Activated naive CD4-positive, alpha-beta T cell treated with anti-CD3 and anti-CD28 coated beads for 36 hours (primary cell): Measurements from ENCODE around the gene SIGLEC7. TPM values are rescaled to one million over a fixed set of nuclear protein-coding genes. Genes with fewer than 3 reads are reported as not detected.

Experiments
- CTCF ChIA-PET: fragments of 350-600 bp; sonication (Branson Sonifier 250); formaldehyde crosslinking; loops from one replicate; lab custom pipeline; 2021; ENCODE audit warnings: antibody characterized with exemption; lab: Charles Lee
- DNase-seq: peaks from one replicate; pipeline ENCODE4 v3.0.0-alpha.2; 2020
- H3K27ac Mint-ChIP-seq: one replicate; pipeline ENCODE4 v1.8.0; 2021; ENCODE audit warnings: mild to moderate bottlenecking, mixed read lengths
- H3K27me3 Mint-ChIP-seq: one replicate; pipeline ENCODE4 v1.8.0; 2021; ENCODE audit warnings: low read depth, mixed read lengths
- H3K36me3 Mint-ChIP-seq: one replicate; pipeline ENCODE4 v1.8.0; 2021; ENCODE audit warnings: low read depth, mixed read lengths
- H3K4me1 Mint-ChIP-seq: one replicate; pipeline ENCODE4 v1.8.0; 2021; ENCODE audit warnings: low read depth, mixed read lengths
- H3K4me3 Mint-ChIP-seq: one replicate; pipeline ENCODE4 v1.8.0; 2021; ENCODE audit warnings: mild to moderate bottlenecking, moderate library complexity, mixed read lengths
- H3K9me3 Mint-ChIP-seq: one replicate; pipeline ENCODE4 v1.8.0; 2021; ENCODE audit warnings: mixed read lengths
- intact Hi-C: fragments of 100-400 bp; cut with micrococcal nuclease; formaldehyde crosslinking; loops from one replicate; pipeline ENCODE4 v1.15.1; 2023
- total RNA-seq, 2 experiments: library from RNA; stranded (reverse); gene quantifications; one replicate each; pipeline ENCODE4 v1.2.3, GENCODE V29; 2021

SIGLEC7 gene
- total RNA-seq, 2 experiments from 2014 or later: not detected

DNA sequence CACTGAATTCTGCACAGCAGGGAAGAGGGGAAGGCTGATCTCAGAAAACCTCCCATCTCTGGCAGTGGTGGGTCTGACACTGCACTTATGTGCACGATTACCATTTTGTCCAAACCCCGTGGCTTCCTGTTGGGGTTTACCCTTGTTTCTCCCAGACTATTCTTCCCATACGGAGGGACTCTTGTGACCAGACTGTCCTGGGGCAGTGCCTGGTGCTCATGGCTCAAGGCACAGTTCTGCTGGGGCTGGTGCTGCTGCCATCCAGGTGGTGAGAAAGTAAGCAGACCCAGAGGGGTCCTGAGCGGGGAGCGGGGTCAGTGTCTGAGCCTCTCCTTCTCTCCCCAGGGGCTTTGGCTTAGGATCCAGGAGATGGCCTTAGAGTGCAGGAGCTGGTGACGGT, 22.5 kb upstream of the SIGLEC7 start:
- no peak for DNase-seq
- peaks cover 2% of the 10 kb centered on the region for H3K36me3 Mint-ChIP-seq
- H3K4me1 Mint-ChIP-seq: peaks cover 63% of the 10 kb centered on the region
- no peak overlapping the region for H3K27ac Mint-ChIP-seq
- CTCF ChIA-PET: interaction anchor here (1.0 kb wide), 1 partner anchor 39 kb away, joined by 4 read pairs; no protein-coding TSS in a partner anchor
- intact Hi-C loops: no loop called here
- no peak overlapping the region for H3K4me3 Mint-ChIP-seq
- H3K27me3 Mint-ChIP-seq: no peaks in the 10 kb centered on the region
- no peaks in the 10 kb centered on the region for H3K9me3 Mint-ChIP-seq

DNA sequence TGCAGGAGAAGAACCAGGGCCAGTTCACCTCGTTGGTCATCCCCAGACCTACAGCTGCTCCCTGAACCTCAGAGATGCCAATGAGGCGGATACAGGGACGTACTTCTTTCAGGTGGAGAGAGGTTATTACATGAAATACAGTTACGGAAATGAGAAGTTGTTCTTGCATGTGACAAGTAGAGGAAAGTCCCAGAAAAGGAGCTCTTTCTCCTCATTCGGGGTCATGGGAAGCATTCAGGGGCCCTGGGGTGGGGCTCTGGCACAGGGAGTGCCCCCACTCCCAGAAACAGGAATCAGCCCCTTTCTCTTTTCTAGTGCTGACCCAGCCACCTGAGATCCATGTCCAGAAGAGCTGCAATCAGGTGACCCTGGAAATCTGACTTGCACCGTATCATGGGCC, 21.9 kb upstream of the SIGLEC7 start:
- no peak overlapping the region for H3K27ac Mint-ChIP-seq
- peaks cover 2% of the 10 kb centered on the region for H3K36me3 Mint-ChIP-seq
- no peak overlapping the region for H3K4me3 Mint-ChIP-seq
- intact Hi-C loops: no loop called here
- DNase-seq: no peak
- H3K9me3 Mint-ChIP-seq: no peaks in the 10 kb centered on the region
- CTCF ChIA-PET: interaction anchor here (0.6 to 1.0 kb wide), 2 partner anchors 38 to 559 kb away, joined by 4 to 6 read pairs; no protein-coding TSS in a partner anchor
- no peaks in the 10 kb centered on the region for H3K27me3 Mint-ChIP-seq
- H3K4me1 Mint-ChIP-seq: peaks cover 69% of the 10 kb centered on the region

DNA sequence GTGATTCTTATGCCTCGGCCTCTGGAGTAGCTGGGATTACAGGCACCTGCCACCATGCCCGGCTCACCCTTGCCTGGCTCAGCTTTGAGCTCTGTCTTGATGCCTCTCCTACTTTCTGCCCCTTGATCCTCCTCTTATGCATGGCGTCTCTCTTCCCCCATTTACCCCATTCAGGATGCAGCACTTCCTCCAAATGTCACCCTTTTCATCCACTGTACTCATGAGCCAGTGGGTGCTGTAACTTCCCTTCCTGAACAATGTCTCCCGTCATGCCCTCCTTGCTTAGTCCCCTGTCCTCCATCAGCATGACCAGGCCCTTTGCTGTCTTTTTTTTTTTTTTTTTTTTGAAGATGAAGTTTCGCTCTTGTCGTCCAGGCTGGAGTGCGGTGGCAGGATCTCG, 20.8 kb upstream of the SIGLEC7 start:
- Mint-ChIP-seq H3K27me3 (no peaks in the 10 kb centered on the region), H3K9me3 (no peaks in the 10 kb centered on the region), H3K4me3 (no peak overlapping the region), H3K4me1 (peaks cover 67% of the 10 kb centered on the region), H3K27ac (peak overlapping the region; percentile 4), H3K36me3 (peaks cover 2% of the 10 kb centered on the region)
- DNase-seq: no peak
- intact Hi-C loops: no loop called here
- CTCF ChIA-PET: no interaction called here

DNA sequence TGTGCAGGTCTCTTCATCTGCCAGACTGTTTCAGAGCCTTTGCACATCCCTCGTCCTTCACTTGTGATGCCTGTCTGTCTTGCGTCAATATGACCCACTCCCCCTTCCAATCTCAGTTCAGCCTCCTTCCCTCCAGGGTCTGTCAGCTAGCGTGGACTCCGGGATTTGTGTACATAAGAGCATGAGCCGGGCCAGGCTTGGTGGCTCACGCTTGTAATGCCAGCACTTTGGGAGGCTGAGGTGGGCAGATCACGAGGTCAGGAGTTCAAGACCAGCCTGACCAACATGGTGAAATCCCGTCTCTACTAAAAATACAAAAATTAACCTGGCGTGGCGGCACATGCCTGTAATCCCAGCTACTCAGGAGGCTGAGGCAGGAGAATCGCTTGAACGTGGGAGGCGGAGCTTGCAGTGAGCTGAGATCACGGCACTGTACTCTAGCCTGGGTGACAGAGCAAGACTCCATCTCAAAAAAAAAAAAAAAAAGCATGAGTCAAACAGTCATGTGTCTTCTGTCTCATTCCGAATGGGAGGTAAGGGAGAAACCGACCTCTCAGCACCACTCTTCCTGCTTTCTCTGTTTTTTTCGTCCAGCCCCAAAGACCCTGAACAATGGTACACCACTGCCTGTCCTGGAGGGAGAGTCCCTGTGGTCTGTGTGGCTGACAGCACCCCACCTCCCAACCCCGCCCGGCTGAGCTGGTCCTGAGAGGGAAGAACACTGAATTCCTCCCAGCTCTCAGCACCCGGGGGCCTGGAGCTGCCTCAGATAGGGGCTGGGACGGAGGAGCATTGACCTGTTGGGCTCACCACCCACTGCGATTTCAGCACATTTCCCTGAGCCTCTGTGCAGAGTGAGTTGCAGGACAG, 19.8 kb upstream of the SIGLEC7 start:
- intact Hi-C loops: no loop called here
- H3K4me3 Mint-ChIP-seq: peak overlapping the region; percentile 54
- CTCF ChIA-PET: no interaction called here
- H3K4me1 Mint-ChIP-seq: peaks cover 67% of the 10 kb centered on the region
- no peaks in the 10 kb centered on the region for H3K27me3 Mint-ChIP-seq
- no peaks in the 10 kb centered on the region for H3K9me3 Mint-ChIP-seq
- DNase-seq: no peak
- H3K36me3 Mint-ChIP-seq: peaks cover 2% of the 10 kb centered on the region
- peak overlapping the region; percentile 11 for H3K27ac Mint-ChIP-seq

DNA sequence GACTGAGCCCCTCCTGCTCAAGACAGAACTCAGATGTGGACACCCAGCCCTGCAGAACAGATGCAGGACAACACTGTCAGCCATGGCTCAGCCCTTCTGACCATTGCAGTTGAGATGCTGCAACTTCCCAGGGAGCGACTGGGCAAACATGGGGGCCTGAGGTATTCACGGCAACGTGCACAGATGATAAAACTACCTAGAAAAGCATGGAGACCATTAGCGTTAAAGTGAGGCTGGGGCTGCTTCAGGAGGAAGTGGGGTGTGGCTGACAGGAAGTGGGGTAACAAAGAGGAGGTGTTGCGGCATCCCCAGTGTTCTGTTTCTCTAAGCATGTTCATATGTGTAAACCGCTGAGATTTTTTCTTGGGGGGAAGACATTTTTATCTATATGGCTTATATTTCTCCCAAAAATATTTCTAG, 18.7 kb upstream of the SIGLEC7 start:
- CTCF ChIA-PET: no interaction called here
- intact Hi-C loops: loop anchor here (1.0 kb wide), 1 partner anchor 9 kb away; no protein-coding TSS in a partner anchor
- H3K4me1 Mint-ChIP-seq: peaks cover 75% of the 10 kb centered on the region
- H3K27me3 Mint-ChIP-seq: no peaks in the 10 kb centered on the region
- H3K27ac Mint-ChIP-seq: peak overlapping the region; percentile 86
- H3K4me3 Mint-ChIP-seq: peak overlapping the region; percentile 54
- H3K9me3 Mint-ChIP-seq: no peaks in the 10 kb centered on the region
- H3K36me3 Mint-ChIP-seq: peaks cover 2% of the 10 kb centered on the region
- DNase-seq: peak; percentile 82

DNA sequence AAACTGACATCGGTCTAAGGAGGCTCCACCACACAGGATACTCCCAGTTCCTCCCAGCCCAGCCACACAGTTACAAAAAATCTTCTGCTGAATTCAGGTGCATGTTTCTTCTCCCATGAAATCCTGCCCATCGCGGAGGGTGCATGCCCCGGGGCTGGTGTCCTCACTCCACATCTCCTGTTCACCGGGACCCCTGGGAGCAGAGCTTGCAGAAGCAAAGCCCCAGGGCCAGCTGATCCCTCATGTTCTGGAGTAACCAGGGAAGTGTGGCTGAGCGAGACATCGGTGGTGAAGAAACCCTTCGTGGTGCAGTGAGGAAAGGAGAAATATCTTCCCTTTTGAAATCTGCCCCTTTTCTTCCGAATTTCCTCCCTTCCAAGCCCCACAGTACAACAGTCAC, 18.3 kb upstream of the SIGLEC7 start:
- peak overlapping the region; percentile 86 for H3K27ac Mint-ChIP-seq
- peaks cover 79% of the 10 kb centered on the region for H3K4me1 Mint-ChIP-seq
- DNase-seq: no peak
- peaks cover 2% of the 10 kb centered on the region for H3K36me3 Mint-ChIP-seq
- H3K9me3 Mint-ChIP-seq: no peaks in the 10 kb centered on the region
- H3K27me3 Mint-ChIP-seq: no peaks in the 10 kb centered on the region
- CTCF ChIA-PET: no interaction called here
- intact Hi-C loops: loop anchor here (1.0 kb wide), 1 partner anchor 10 kb away; no protein-coding TSS in a partner anchor
- H3K4me3 Mint-ChIP-seq: peak overlapping the region; percentile 54

DNA sequence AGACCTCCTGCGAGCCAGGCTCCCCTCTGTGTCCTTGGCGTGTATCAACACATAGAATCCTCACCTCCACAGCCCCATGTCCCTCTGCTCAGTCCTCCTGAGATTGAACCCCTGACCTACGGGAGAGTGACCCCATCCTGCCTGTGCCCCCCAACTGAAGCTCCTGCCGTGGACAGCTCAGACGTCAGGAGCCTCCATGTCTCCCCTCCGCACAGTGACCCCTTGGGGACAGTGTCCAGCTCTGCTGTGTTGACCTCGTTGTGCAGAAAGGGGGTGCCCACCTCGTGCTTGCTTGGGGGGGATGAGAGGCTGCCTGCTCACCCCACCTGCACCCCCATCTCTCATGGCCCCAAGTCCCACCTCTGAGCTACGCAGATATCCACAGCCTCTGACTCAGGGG, 17.9 kb upstream of the SIGLEC7 start:
- intact Hi-C loops: no loop called here
- CTCF ChIA-PET: interaction anchor here (1.5 kb wide), 1 partner anchor 32 kb away, joined by 3 read pairs; no protein-coding TSS in a partner anchor

DNA sequence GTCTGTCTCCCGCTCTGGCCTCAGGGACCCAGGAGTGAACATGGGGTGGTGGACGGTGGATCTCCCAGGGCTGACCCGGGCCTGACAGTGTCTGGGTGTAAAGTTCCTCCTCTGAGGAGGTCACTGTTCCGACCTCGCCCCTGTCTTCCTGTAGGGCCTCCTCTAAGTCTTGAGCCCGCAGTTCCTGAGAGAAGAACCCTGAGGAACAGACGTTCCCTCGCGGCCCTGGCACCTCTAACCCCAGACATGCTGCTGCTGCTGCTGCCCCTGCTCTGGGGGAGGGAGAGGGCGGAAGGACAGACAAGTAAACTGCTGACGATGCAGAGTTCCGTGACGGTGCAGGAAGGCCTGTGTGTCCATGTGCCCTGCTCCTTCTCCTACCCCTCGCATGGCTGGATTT, 17.4 kb upstream of the SIGLEC7 start, which contains the start of gene SIGLEC9:
Gene SIGLEC9 (plus strand): TSS at position 178 of the 400 bp plus-strand sequence. CDS start 69 bp downstream, at position 247.
- no peaks in the 10 kb centered on the region for H3K9me3 Mint-ChIP-seq
- H3K4me1 Mint-ChIP-seq: peaks cover 80% of the 10 kb centered on the region
- no peaks in the 10 kb centered on the region for H3K27me3 Mint-ChIP-seq
- peaks cover 2% of the 10 kb centered on the region for H3K36me3 Mint-ChIP-seq
- intact Hi-C loops: no loop called here
- H3K4me3 Mint-ChIP-seq: peak within 1 kb of the TSS; percentile 54
- no peak for DNase-seq
- peak within 1 kb of the TSS; percentile 86 for H3K27ac Mint-ChIP-seq
- CTCF ChIA-PET: interaction anchor here (1.5 kb wide), 1 partner anchor 32 kb away, joined by 3 read pairs; no protein-coding TSS in a partner anchor

More for the DNA sequence above, 17.9 kb upstream of the SIGLEC7 start:
- DNase-seq: no peak
- H3K27ac Mint-ChIP-seq: peak overlapping the region; percentile 86
- H3K4me1 Mint-ChIP-seq: peaks cover 79% of the 10 kb centered on the region
- no peaks in the 10 kb centered on the region for H3K9me3 Mint-ChIP-seq
- H3K36me3 Mint-ChIP-seq: peaks cover 2% of the 10 kb centered on the region
- peak overlapping the region; percentile 54 for H3K4me3 Mint-ChIP-seq
- no peaks in the 10 kb centered on the region for H3K27me3 Mint-ChIP-seq

DNA sequence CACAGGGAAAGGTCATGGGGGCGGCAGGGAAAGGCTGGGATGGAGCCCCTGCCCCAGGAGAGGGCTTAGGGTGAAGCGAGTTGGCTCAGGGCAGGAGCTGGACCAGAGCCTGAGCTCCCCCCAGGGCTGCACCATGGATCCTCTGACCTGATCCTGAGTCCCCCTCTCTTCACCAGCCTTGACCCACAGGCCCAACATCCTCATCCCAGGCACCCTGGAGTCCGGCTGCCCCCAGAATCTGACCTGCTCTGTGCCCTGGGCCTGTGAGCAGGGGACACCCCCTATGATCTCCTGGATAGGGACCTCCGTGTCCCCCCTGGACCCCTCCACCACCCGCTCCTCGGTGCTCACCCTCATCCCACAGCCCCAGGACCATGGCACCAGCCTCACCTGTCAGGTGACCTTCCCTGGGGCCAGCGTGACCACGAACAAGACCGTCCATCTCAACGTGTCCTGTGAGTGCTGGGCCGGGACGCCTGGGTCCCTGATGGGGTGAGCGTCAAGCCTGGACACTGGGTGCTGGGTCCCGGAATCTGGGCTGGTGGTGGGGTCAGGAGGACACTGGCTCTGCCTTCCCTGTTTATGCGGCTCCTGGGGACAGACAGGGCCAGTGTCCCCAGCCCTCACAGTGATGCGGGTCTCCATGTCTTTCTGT, 16.6 kb upstream of the SIGLEC7 start:
- Mint-ChIP-seq H3K4me1 (peaks cover 84% of the 10 kb centered on the region), H3K27me3 (no peaks in the 10 kb centered on the region), H3K4me3 (no peak overlapping the region), H3K9me3 (no peaks in the 10 kb centered on the region), H3K27ac (peak overlapping the region; percentile 86), H3K36me3 (peaks cover 2% of the 10 kb centered on the region)
- DNase-seq: no peak
- CTCF ChIA-PET: interaction anchor here (1.5 kb wide), 1 partner anchor 31 kb away, joined by 3 read pairs; no protein-coding TSS in a partner anchor
- intact Hi-C loops: no loop called here

DNA sequence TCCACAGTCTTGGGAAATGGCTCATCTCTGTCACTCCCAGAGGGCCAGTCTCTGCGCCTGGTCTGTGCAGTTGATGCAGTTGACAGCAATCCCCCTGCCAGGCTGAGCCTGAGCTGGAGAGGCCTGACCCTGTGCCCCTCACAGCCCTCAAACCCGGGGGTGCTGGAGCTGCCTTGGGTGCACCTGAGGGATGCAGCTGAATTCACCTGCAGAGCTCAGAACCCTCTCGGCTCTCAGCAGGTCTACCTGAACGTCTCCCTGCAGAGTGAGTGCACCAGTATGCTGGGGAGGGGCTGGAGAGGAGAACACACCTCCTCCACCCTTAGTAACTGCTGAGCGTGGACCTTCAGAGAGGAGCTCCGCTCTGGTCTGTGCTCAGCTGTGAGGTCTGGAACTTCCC, 15.1 kb upstream of the SIGLEC7 start:
- DNase-seq: no peak
- no peak overlapping the region for H3K4me3 Mint-ChIP-seq
- no peak overlapping the region for H3K27ac Mint-ChIP-seq
- intact Hi-C loops: no loop called here
- CTCF ChIA-PET: no interaction called here
- no peaks in the 10 kb centered on the region for H3K27me3 Mint-ChIP-seq
- H3K36me3 Mint-ChIP-seq: no peaks in the 10 kb centered on the region
- peaks cover 90% of the 10 kb centered on the region for H3K4me1 Mint-ChIP-seq
- H3K9me3 Mint-ChIP-seq: no peaks in the 10 kb centered on the region

DNA sequence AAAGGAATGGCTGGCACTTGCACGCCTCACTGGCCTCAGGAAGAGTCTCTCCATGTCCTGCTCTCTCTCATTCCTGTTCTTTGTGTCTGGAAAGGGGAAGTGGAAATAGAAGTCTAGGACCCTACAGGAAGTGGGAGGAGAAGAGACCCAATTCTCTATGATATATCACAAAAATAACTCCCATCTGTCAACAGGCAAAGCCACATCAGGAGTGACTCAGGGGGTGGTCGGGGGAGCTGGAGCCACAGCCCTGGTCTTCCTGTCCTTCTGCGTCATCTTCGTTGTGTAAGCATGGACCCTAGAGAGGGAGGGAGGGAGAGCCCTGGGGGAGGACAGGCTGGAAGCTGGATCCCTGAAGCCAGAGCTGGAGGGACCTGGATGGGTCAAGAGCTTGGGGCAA, 14.3 kb upstream of the SIGLEC7 start:
- intact Hi-C loops: no loop called here
- H3K9me3 Mint-ChIP-seq: no peaks in the 10 kb centered on the region
- CTCF ChIA-PET: no interaction called here
- no peaks in the 10 kb centered on the region for H3K36me3 Mint-ChIP-seq
- H3K27ac Mint-ChIP-seq: peak overlapping the region; percentile 18
- peak; percentile 38 for DNase-seq
- H3K27me3 Mint-ChIP-seq: no peaks in the 10 kb centered on the region
- no peak overlapping the region for H3K4me3 Mint-ChIP-seq
- peaks cover 89% of the 10 kb centered on the region for H3K4me1 Mint-ChIP-seq

DNA sequence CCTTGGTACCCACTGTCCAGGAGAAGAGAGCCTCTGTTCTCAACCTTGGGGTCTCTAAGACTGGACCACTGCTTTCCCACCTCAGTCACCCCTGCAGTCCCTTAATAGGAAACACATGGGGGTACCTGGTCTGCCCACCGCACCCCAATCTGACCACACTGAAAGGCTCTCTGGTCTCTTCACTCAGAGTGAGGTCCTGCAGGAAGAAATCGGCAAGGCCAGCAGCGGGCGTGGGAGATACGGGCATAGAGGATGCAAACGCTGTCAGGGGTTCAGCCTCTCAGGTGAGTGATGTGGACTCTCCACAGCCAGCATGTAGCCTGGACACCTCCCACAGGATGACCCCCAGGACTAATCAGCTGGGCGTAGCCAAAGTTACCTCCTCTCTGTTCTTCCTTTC, 13.9 kb upstream of the SIGLEC7 start:
- intact Hi-C loops: no loop called here
- Mint-ChIP-seq H3K36me3 (no peaks in the 10 kb centered on the region), H3K27me3 (no peaks in the 10 kb centered on the region), H3K9me3 (no peaks in the 10 kb centered on the region), H3K4me3 (no peak overlapping the region), H3K27ac (peak overlapping the region; percentile 18), H3K4me1 (peaks cover 84% of the 10 kb centered on the region)
- no peak for DNase-seq
- CTCF ChIA-PET: interaction anchor here (1.3 kb wide), 1 partner anchor 28 kb away, joined by 3 read pairs; no protein-coding TSS in a partner anchor
